ENCODE data around the gene DNTTIP2. TPM values are rescaled to one million over a fixed set of nuclear protein-coding genes. Genes with fewer than 3 reads are reported as not detected.
"Not testable (repeated sequence)": the region's sequence is repeated elsewhere in the genome, so short reads cannot be mapped to it uniquely, and the experiment has no call there.

The DNTTIP2 gene
- total and polyA plus RNA-seq, 7 experiments from 2014 or later, result 51.8 to 86.4 (median 78.2) TPM

DNA sequence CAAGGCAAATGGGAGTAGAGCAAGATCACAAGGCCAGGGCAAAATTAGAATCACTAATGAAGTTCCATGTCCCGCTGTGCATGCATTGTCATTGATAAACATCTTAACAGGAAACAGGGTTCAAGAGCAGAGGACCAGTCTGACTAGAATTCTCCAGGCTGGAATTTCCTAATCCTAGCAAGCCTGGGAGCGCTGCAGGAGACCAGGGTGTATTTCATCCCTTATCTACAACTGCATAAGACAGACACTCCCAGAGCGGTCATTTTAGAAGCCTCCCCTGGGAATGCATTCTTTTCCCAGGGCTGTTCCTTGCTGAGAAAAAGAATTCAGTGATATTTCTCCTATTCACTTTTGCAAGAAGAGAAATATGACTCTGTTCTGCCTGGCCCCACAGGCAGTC is 45.7 kb downstream of the DNTTIP2 start:
- H3K27me3 ChIP-seq (ENCODE audit: control insufficient read depth in 2 of 2, insufficient read depth in 2 of 2, low read length in 2 of 2); H3K4me3 ChIP-seq (ENCODE audit: low read length); H3K27me3 Mint-ChIP-seq; H3K27ac ChIP-seq (ENCODE audit: low read depth, low read length); H3K9me3 ChIP-seq (ENCODE audit: control insufficient read depth in 2 of 3, low read length in 3 of 3); H3K4me1 Mint-ChIP-seq; CTCF ChIA-PET; H3K27ac Mint-ChIP-seq; DNase-seq; H3K36me3 ChIP-seq (ENCODE audit: control insufficient read depth in 2 of 3, insufficient read depth in 3 of 3, low read length in 3 of 3); ATAC-seq; intact Hi-C loops (cut with micrococcal nuclease); H3K4me3 Mint-ChIP-seq; POLR2A ChIA-PET; H3K4me1 ChIP-seq (ENCODE audit: control insufficient read depth in 2 of 2, insufficient read depth in 2 of 2, low read length in 2 of 2): not testable (repeated sequence)
- Mint-ChIP-seq H3K9me3 (peaks cover 4 to 27% (median 16%) of the 10 kb centered on the region in 11 donors), H3K36me3 (peaks cover 10 to 30% (median 25%) of the 10 kb centered on the region in 5 donors)

GRCh38 chr1:93829061-93829460 is 49.9 kb downstream of the DNTTIP2 start:
- CTCF ChIA-PET, result no interaction called here

DNA sequence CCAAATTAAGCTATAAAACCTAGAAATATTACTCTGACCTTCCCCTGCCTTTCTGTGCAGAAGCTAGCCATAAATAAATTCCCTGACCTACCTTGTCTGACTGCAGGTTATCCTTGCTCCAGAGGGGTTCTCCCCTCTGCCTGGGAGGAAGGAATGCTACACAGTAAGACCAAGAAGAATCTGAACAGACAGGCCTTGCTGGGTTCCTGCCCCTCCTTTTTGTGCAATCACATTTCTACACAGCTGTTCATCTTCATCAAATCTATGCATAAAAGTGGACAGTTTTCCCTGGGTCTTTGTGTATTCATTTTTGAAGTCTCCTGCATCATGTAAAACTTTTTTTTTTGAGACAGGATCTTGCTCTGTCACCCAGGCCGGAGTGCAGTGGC is 50.6 kb downstream of the DNTTIP2 start:
- H3K4me3 Mint-ChIP-seq, result no peak overlapping the region
- peaks cover 0 to 15% (median 6%) of the 10 kb centered on the region in 11 donors for H3K9me3 Mint-ChIP-seq
- ChIA-PET POLR2A (no interaction called here), CTCF (no interaction called here)
- no peaks in the 10 kb centered on the region for H3K27me3 Mint-ChIP-seq
- Histone ChIP-seq H3K4me1 (ENCODE audit: control insufficient read depth in 2 of 2, insufficient read depth in 2 of 2, low read length in 2 of 2) (no peaks in the 10 kb centered on the region), H3K36me3 (ENCODE audit: control insufficient read depth in 2 of 3, insufficient read depth in 3 of 3, low read length in 3 of 3) (no peaks in the 10 kb centered on the region), H3K27me3 (ENCODE audit: control insufficient read depth in 2 of 2, insufficient read depth in 2 of 2, low read length in 2 of 2) (no peaks in the 10 kb centered on the region), H3K27ac (ENCODE audit: low read depth, low read length) (no peak overlapping the region), H3K9me3 (ENCODE audit: control insufficient read depth in 2 of 3, low read length in 3 of 3) (peaks cover 0 to 5% (median 0%) of the 10 kb centered on the region in 3 experiments), H3K4me3 (ENCODE audit: low read length) (no peak overlapping the region)
- intact Hi-C loops (cut with micrococcal nuclease), result no loop called here
- H3K27ac Mint-ChIP-seq, result no peak overlapping the region
- ATAC-seq (no peak), DNase-seq (no peak)
- H3K4me1 Mint-ChIP-seq, result peaks cover 0 to 4% (median 0%) of the 10 kb centered on the region in 7 donors
- H3K36me3 Mint-ChIP-seq, result peaks cover 0 to 23% (median 13%) of the 10 kb centered on the region in 5 donors

More at GRCh38 chr1:93829061-93829460, 49.9 kb downstream of the DNTTIP2 start:
- Histone ChIP-seq H3K27me3 (ENCODE audit: control insufficient read depth in 2 of 2, insufficient read depth in 2 of 2, low read length in 2 of 2) (no peaks in the 10 kb centered on the region), H3K4me1 (ENCODE audit: control insufficient read depth in 2 of 2, insufficient read depth in 2 of 2, low read length in 2 of 2) (no peaks in the 10 kb centered on the region), H3K4me3 (ENCODE audit: low read length) (no peak overlapping the region), H3K9me3 (ENCODE audit: control insufficient read depth in 2 of 3, low read length in 3 of 3) (peaks cover 0 to 6% (median 0%) of the 10 kb centered on the region in 3 experiments), H3K36me3 (ENCODE audit: control insufficient read depth in 2 of 3, insufficient read depth in 3 of 3, low read length in 3 of 3) (no peaks in the 10 kb centered on the region), H3K27ac (ENCODE audit: low read depth, low read length) (no peak overlapping the region)
- intact Hi-C loops (cut with micrococcal nuclease), result no loop called here
- no peak overlapping the region for H3K4me3 Mint-ChIP-seq
- no peak overlapping the region for H3K27ac Mint-ChIP-seq
- no peak for DNase-seq
- H3K36me3 Mint-ChIP-seq, result peaks cover 0 to 24% (median 15%) of the 10 kb centered on the region in 5 donors
- H3K4me1 Mint-ChIP-seq, result peaks cover 0 to 4% (median 0%) of the 10 kb centered on the region in 7 donors
- POLR2A ChIA-PET, result no interaction called here
- no peak for ATAC-seq
- peaks cover 0 to 17% (median 8%) of the 10 kb centered on the region in 11 donors for H3K9me3 Mint-ChIP-seq
- H3K27me3 Mint-ChIP-seq, result no peaks in the 10 kb centered on the region

GRCh38 chr1:93827633-93828366 is 51.2 kb downstream of the DNTTIP2 start:
- DNase-seq (no peak), ATAC-seq (no peak)
- Mint-ChIP-seq H3K36me3 (peaks cover 0 to 18% (median 10%) of the 10 kb centered on the region in 5 donors), H3K4me3 (no peak overlapping the region), H3K4me1 (peaks cover 0 to 4% (median 0%) of the 10 kb centered on the region in 7 donors), H3K9me3 (peaks cover 0 to 13% (median 4%) of the 10 kb centered on the region in 11 donors), H3K27ac (no peak overlapping the region), H3K27me3 (no peaks in the 10 kb centered on the region)
- no peaks in the 10 kb centered on the region for H3K27me3 ChIP-seq (ENCODE audit: control insufficient read depth in 2 of 2, insufficient read depth in 2 of 2, low read length in 2 of 2)
- POLR2A ChIA-PET, result no interaction called here
- no peak overlapping the region for H3K4me3 ChIP-seq (ENCODE audit: low read length)
- no peaks in the 10 kb centered on the region for H3K9me3 ChIP-seq (ENCODE audit: control insufficient read depth in 2 of 3, low read length in 3 of 3)
- CTCF ChIA-PET, result no interaction called here
- intact Hi-C loops (cut with micrococcal nuclease), result no loop called here
- H3K27ac ChIP-seq (ENCODE audit: low read depth, low read length), result no peak overlapping the region
- H3K4me1 ChIP-seq (ENCODE audit: control insufficient read depth in 2 of 2, insufficient read depth in 2 of 2, low read length in 2 of 2), result no peaks in the 10 kb centered on the region
- H3K36me3 ChIP-seq (ENCODE audit: control insufficient read depth in 2 of 3, insufficient read depth in 3 of 3, low read length in 3 of 3), result no peaks in the 10 kb centered on the region

- DNase-seq (no peak), ATAC-seq (no peak)
- peaks cover 0 to 17% (median 5%) of the 10 kb centered on the region in 5 donors for H3K36me3 Mint-ChIP-seq
- H3K27ac ChIP-seq (ENCODE audit: low read depth, low read length), result no peak overlapping the region
- no peaks in the 10 kb centered on the region for H3K27me3 Mint-ChIP-seq
- intact Hi-C loops (cut with micrococcal nuclease), result no loop called here
- H3K27me3 ChIP-seq (ENCODE audit: control insufficient read depth in 2 of 2, insufficient read depth in 2 of 2, low read length in 2 of 2), result no peaks in the 10 kb centered on the region
- peaks cover 0 to 4% (median 0%) of the 10 kb centered on the region in 7 donors for H3K4me1 Mint-ChIP-seq
- no peaks in the 10 kb centered on the region for H3K4me1 ChIP-seq (ENCODE audit: control insufficient read depth in 2 of 2, insufficient read depth in 2 of 2, low read length in 2 of 2)
- H3K36me3 ChIP-seq (ENCODE audit: control insufficient read depth in 2 of 3, insufficient read depth in 3 of 3, low read length in 3 of 3), result no peaks in the 10 kb centered on the region
- H3K9me3 ChIP-seq (ENCODE audit: control insufficient read depth in 2 of 3, low read length in 3 of 3), result no peaks in the 10 kb centered on the region
- H3K4me3 Mint-ChIP-seq, result no peak overlapping the region
- no peak overlapping the region for H3K27ac Mint-ChIP-seq
- H3K4me3 ChIP-seq (ENCODE audit: low read length), result no peak overlapping the region
- POLR2A ChIA-PET, result no interaction called here
- peaks cover 0 to 10% (median 0%) of the 10 kb centered on the region in 11 donors for H3K9me3 Mint-ChIP-seq
- CTCF ChIA-PET, result no interaction called here
Measured at GRCh38 chr1:93827128-93827527, 51.9 kb downstream of the DNTTIP2 start.

GRCh38 chr1:93824834-93825233 is 54.2 kb downstream of the DNTTIP2 start:
- H3K4me1 Mint-ChIP-seq, result peaks cover 0 to 4% (median 0%) of the 10 kb centered on the region in 7 donors
- no peak overlapping the region for H3K27ac ChIP-seq (ENCODE audit: low read depth, low read length)
- no peak overlapping the region for H3K4me3 ChIP-seq (ENCODE audit: low read length)
- ChIA-PET POLR2A (interaction anchor here (0.6 kb wide), 1 partner anchor 18 kb away, joined by 3 read pairs; no protein-coding TSS in a partner anchor), CTCF (interaction anchor here (1.4 kb wide), 1 partner anchor 13 kb away, joined by 3 read pairs; no protein-coding TSS in a partner anchor)
- intact Hi-C loops (cut with micrococcal nuclease), result no loop called here
- H3K9me3 ChIP-seq (ENCODE audit: control insufficient read depth in 2 of 3, low read length in 3 of 3), result no peaks in the 10 kb centered on the region
- H3K36me3 ChIP-seq (ENCODE audit: control insufficient read depth in 2 of 3, insufficient read depth in 3 of 3, low read length in 3 of 3), result no peaks in the 10 kb centered on the region
- no peaks in the 10 kb centered on the region for H3K27me3 ChIP-seq (ENCODE audit: control insufficient read depth in 2 of 2, insufficient read depth in 2 of 2, low read length in 2 of 2)
- H3K27ac Mint-ChIP-seq, result no peak overlapping the region
- peaks cover 0 to 4% (median 0%) of the 10 kb centered on the region in 5 donors for H3K36me3 Mint-ChIP-seq
- H3K4me1 ChIP-seq (ENCODE audit: control insufficient read depth in 2 of 2, insufficient read depth in 2 of 2, low read length in 2 of 2), result no peaks in the 10 kb centered on the region
- ATAC-seq (no peak), DNase-seq (no peak)
- no peaks in the 10 kb centered on the region for H3K9me3 Mint-ChIP-seq
- H3K4me3 Mint-ChIP-seq, result no peak overlapping the region
- no peaks in the 10 kb centered on the region for H3K27me3 Mint-ChIP-seq

Data from naive thymus-derived CD4-positive, alpha-beta T cell (primary cell).